Neural progenitor cell (in vitro differentiated cells): ENCODE measurements around the gene GGTA1.

Experiments
- CTCF ChIP-seq: fragments of 200-600 bp; sonication (generic); IDR thresholded peaks from 2 replicates; pipeline ENCODE4 v1.5.1; 2017; ENCODE audit warnings: antibody characterized with exemption, mild to moderate bottlenecking
- EZH2phosphoT487 ChIP-seq: fragments of 200-600 bp; sonication (generic); IDR thresholded peaks from 2 replicates; pipeline ENCODE4 v1.6.1; 2017; ENCODE audit warnings: antibody characterized with exemption

- TF ChIP-seq CTCF (no peak), EZH2phosphoT487 (no peak)
Measured at GRCh38 chr9:121466142-121466541, 33.5 kb downstream of the GGTA1 start.
